OCI-LY1 (cell line): ENCODE data around the gene GBP2.

ENCODE experiments used
- EZH2 ChIP-seq: fragments of 200-600 bp; sonication (generic), shearing (Covaris generic); IDR thresholded peaks from 2 replicates; pipeline ENCODE4 v1.8.0; 2017; ENCODE audit warnings: borderline replicate concordance, mixed run types, mild to moderate bottlenecking, antibody characterized with exemption, low read length, moderate library complexity, mixed read lengths
- TF ChIP-seq, protein P1 (sequence below): fragments of 200-600 bp; sonication (generic), shearing (Covaris generic); IDR thresholded peaks from 2 replicates; pipeline ENCODE4 v1.5.1; 2017; ENCODE audit warnings: mild to moderate bottlenecking, antibody characterized with exemption, low read length, moderate library complexity, mixed read lengths

DNA sequence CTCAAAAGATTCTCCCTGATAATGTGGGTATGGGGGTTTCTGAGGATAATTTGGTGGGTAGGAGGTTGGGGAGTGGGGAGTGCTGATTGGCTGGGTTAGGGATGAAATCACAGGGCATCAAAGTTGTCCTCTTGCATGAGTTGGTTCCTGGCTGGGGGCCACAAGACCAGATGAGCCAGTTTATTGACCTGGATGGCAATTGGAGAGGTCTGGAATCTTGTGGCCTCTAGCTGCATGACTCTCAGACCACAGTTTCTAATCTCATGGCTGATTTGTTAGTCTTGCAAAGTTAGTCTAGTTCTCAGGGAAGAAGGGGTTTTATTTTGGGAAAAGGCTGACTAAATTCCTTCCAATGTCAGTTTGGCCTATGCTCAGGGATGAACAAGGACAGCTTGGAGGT lies 57.6 kb downstream of the GBP2 start:
- TF ChIP-seq, protein P1, sequence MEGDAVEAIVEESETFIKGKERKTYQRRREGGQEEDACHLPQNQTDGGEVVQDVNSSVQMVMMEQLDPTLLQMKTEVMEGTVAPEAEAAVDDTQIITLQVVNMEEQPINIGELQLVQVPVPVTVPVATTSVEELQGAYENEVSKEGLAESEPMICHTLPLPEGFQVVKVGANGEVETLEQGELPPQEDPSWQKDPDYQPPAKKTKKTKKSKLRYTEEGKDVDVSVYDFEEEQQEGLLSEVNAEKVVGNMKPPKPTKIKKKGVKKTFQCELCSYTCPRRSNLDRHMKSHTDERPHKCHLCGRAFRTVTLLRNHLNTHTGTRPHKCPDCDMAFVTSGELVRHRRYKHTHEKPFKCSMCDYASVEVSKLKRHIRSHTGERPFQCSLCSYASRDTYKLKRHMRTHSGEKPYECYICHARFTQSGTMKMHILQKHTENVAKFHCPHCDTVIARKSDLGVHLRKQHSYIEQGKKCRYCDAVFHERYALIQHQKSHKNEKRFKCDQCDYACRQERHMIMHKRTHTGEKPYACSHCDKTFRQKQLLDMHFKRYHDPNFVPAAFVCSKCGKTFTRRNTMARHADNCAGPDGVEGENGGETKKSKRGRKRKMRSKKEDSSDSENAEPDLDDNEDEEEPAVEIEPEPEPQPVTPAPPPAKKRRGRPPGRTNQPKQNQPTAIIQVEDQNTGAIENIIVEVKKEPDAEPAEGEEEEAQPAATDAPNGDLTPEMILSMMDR = no peak
- TF ChIP-seq EZH2 = no peak
